Measurements from ENCODE around the gene C22orf23.

DNA sequence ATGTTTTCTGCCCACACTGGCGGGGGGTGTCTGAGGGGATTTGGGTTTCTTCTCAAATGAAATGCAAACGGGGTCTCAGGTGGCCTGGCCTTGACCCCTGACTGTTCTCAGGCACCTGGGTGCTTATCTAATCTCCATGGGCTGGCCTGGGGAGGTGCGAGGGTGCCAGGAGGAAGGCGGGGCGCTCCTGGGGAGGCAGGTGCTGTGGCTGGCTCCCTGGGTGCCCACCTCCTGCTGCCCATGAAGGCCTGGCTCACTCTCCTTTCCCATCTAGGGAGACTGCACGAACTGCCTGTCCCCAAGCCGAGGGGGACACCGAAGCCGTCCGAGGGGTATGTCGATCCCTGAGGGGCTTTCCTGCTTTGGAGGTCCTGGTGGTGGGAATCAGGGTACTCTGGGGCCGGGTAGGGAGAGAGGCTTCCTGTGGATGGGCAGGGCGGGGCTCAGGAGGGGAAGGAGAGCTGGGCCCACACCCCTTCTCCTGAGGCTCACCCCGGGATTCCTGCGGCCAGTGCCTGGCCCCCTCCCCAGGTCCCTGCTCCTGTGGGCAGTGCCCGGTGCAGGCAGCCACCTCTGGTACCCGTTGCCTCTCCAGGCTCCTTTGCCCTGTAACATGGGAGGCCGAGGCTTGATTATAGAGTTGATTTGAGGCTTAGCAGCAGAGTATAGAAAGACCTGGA, 28.9 kb downstream of the C22orf23 start:
- TF ChIP-seq ZNF384 (IDR thresholded peaks at IDR 0.05), result no peak
- TF ChIP-seq SP1 (IDR thresholded peaks at IDR 0.05), result no peak
- TF ChIP-seq CTBP1 (IDR thresholded peaks at IDR 0.05; ENCODE audit: borderline replicate concordance), result no peak
- TF ChIP-seq SUZ12 (IDR thresholded peaks at IDR 0.05), result no peak
- TF ChIP-seq PKNOX1 (IDR thresholded peaks at IDR 0.05), result no peak
- no peak for TF ChIP-seq L3MBTL2 (conservative IDR thresholded peaks at IDR 0.05)
- TF ChIP-seq FOXM1 (IDR thresholded peaks at IDR 0.05; ENCODE audit: borderline replicate concordance), result no peak

All from HEK293T (cell line).